ENCODE results near the gene PDE8A. TPM values are rescaled to one million over a fixed set of nuclear protein-coding genes. Genes with fewer than 3 reads are reported as not detected.

The PDE8A gene
- total and polyA plus RNA-seq, 2 experiments from 2014 or later = 5.6 to 7.5 TPM

DNA sequence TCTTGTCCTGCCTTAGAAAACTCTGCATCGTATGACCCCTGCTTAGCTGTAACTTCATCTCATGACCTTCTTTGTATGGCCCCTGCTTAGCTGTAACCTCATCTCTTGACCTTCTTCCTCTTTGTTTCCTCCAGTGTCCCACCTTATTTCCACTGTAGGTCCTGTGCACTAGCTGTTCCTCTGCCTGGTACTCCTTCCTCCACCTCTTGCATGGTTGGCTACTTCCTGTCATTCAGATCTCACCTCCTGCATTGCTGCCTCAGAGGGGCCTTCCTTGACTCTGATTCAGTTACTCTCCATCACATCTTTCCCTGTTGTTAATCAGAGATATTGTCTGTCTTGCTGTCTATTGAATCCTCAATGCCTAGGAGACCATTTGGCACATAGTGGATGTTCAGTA lies 63.2 kb downstream of the PDE8A start:
- Histone ChIP-seq H3K27ac (ENCODE audit: low read depth) (no peak overlapping the region), H4K20me1 (replicated peaks; ENCODE audit: insufficient read depth) (0 out of 2 replicates have a peak, but pooled peaks cover under 1% of the 10 kb centered on the region), H3K9me2 (ENCODE audit: insufficient read depth) (no peaks in the 10 kb centered on the region), H3K27me3 (ENCODE audit: insufficient read depth) (no peaks in the 10 kb centered on the region), H3K4me2 (no peak overlapping the region), H2AFZ (no peak overlapping the region), H3K36me3 (ENCODE audit: insufficient read depth) (no peaks in the 10 kb centered on the region), H3K79me2 (replicated peaks; ENCODE audit: insufficient read depth) (0 out of 2 replicates have a peak, but pooled peaks cover 4% of the 10 kb centered on the region), H3K4me3 (no peak overlapping the region), H3K4me1 (ENCODE audit: insufficient read depth) (0 out of 2 replicates have a peak, but pooled peaks cover 4% of the 10 kb centered on the region), H3F3A (replicated peaks; ENCODE audit: low read depth) (no peaks in the 10 kb centered on the region)
- Mint-ChIP-seq H3K27ac (no peak overlapping the region), H3K36me3 (ENCODE audit: low read depth) (no peaks in the 10 kb centered on the region), H3K4me3 (no peak overlapping the region), H3K27me3 (ENCODE audit: insufficient read depth, low read depth, poor library complexity) (no peaks in the 10 kb centered on the region), H3K4me1 (peaks cover 8% of the 10 kb centered on the region; the same call in 2 of the 3 replicates), H3K9me3 (no peaks in the 10 kb centered on the region)
- no peak for DNase-seq (ENCODE audit: low spot score)
- no peak for TF ChIP-seq STAT1 (IDR thresholded peaks at IDR 0.05; ENCODE audit: unreplicated experiment)
- TF ChIP-seq EZH2 (IDR thresholded peaks at IDR 0.05; ENCODE audit: low read depth, unreplicated experiment) = no peak
- no peak for TF ChIP-seq JUNB (IDR thresholded peaks at IDR 0.05; ENCODE audit: unreplicated experiment)
- no peak for TF ChIP-seq NANOG (IDR thresholded peaks at IDR 0.05; ENCODE audit: borderline replicate concordance)
- no peak for TF ChIP-seq ZNF114 (CRISPR knock-in tag; IDR thresholded peaks at IDR 0.05)
- no peak for TF ChIP-seq ZNF331 (CRISPR knock-in tag; IDR thresholded peaks at IDR 0.05; ENCODE audit: low read depth)
- TF ChIP-seq, protein P1, sequence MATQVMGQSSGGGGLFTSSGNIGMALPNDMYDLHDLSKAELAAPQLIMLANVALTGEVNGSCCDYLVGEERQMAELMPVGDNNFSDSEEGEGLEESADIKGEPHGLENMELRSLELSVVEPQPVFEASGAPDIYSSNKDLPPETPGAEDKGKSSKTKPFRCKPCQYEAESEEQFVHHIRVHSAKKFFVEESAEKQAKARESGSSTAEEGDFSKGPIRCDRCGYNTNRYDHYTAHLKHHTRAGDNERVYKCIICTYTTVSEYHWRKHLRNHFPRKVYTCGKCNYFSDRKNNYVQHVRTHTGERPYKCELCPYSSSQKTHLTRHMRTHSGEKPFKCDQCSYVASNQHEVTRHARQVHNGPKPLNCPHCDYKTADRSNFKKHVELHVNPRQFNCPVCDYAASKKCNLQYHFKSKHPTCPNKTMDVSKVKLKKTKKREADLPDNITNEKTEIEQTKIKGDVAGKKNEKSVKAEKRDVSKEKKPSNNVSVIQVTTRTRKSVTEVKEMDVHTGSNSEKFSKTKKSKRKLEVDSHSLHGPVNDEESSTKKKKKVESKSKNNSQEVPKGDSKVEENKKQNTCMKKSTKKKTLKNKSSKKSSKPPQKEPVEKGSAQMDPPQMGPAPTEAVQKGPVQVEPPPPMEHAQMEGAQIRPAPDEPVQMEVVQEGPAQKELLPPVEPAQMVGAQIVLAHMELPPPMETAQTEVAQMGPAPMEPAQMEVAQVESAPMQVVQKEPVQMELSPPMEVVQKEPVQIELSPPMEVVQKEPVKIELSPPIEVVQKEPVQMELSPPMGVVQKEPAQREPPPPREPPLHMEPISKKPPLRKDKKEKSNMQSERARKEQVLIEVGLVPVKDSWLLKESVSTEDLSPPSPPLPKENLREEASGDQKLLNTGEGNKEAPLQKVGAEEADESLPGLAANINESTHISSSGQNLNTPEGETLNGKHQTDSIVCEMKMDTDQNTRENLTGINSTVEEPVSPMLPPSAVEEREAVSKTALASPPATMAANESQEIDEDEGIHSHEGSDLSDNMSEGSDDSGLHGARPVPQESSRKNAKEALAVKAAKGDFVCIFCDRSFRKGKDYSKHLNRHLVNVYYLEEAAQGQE (IDR thresholded peaks at IDR 0.05; ENCODE audit: unreplicated experiment) = no peak
- TF ChIP-seq POLR2AphosphoS5 (IDR thresholded peaks at IDR 0.05; ENCODE audit: low read depth) = no peak
- TF ChIP-seq CREB1 (CRISPR knock-in tag; IDR thresholded peaks at IDR 0.05; ENCODE audit: low read depth) = no peak
- no peak for TF ChIP-seq ZNF462 (CRISPR knock-in tag; IDR thresholded peaks at IDR 0.05)
- TF ChIP-seq CTCF (conservative IDR thresholded peaks at IDR 0.05; ENCODE audit: low read depth in 2 of 2) = no peak
- no peak for TF ChIP-seq ETS1 (IDR thresholded peaks at IDR 0.05)
- no peak for TF ChIP-seq EZH2phosphoT487 (IDR thresholded peaks at IDR 0.05; ENCODE audit: unreplicated experiment)
- no peak for ATAC-seq
